ENCODE measurements around the gene ELF2. TPM values are rescaled to one million over a fixed set of nuclear protein-coding genes. Genes with fewer than 3 reads are reported as not detected.
"Not testable (repeated sequence)": the region's sequence is repeated elsewhere in the genome, so short reads cannot be mapped to it uniquely, and the experiment has no call there.

The ELF2 gene
- total and polyA plus RNA-seq, 2 experiments from 2014 or later: 38.2 to 48.8 TPM

- TF ChIP-seq CTCF (conservative IDR thresholded peaks at IDR 0.05; ENCODE audit: low read depth in 2 of 2): no peak
- no peak for TF ChIP-seq JUNB (IDR thresholded peaks at IDR 0.05; ENCODE audit: unreplicated experiment)
- TF ChIP-seq CREB1 (CRISPR knock-in tag; IDR thresholded peaks at IDR 0.05; ENCODE audit: low read depth): no peak
Observed at GRCh38 chr4:139200102-139200501, 23.1 kb upstream of the ELF2 start (continued).

DNA sequence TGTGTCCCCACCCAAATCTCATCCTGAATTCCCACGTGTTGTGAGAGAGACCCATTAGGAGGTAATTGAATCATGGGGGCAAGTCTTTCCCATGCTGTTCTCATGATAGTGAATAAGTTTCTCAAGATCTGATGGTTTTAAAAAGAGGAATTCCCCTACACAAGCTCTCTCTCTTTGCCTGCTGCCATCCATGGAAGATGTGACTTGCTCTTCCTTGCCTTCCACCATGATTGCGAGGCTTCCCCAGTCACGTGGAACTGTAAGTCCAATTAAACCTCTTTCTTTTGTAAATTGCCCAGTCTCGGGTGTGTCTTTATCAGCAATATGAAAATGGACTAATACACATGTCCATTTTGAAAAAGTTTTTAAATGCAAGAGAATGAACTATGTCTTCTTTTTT, 20.2 kb upstream of the ELF2 start:
- H3K4me3 Mint-ChIP-seq; H3K79me2 ChIP-seq (replicated peaks; ENCODE audit: insufficient read depth); H3K4me1 ChIP-seq (ENCODE audit: insufficient read depth); H3K9me2 ChIP-seq (ENCODE audit: insufficient read depth); H3K27me3 Mint-ChIP-seq (ENCODE audit: insufficient read depth, low read depth, poor library complexity); H3K27ac Mint-ChIP-seq; ATAC-seq; H3K36me3 Mint-ChIP-seq (ENCODE audit: low read depth); H4K20me1 ChIP-seq (replicated peaks; ENCODE audit: insufficient read depth); H2AFZ ChIP-seq; H3F3A ChIP-seq (replicated peaks; ENCODE audit: low read depth); H3K27me3 ChIP-seq (ENCODE audit: insufficient read depth); DNase-seq (ENCODE audit: low spot score); H3K27ac ChIP-seq (ENCODE audit: low read depth); H3K4me1 Mint-ChIP-seq; H3K36me3 ChIP-seq (ENCODE audit: insufficient read depth); H3K4me2 ChIP-seq; H3K4me3 ChIP-seq: not testable (repeated sequence)
- peaks cover 17% of the 10 kb centered on the region for H3K9me3 Mint-ChIP-seq

- no peak overlapping the region for H3K4me3 Mint-ChIP-seq
- H3K9me2 ChIP-seq (ENCODE audit: insufficient read depth): no peaks in the 10 kb centered on the region; the same call in 1 of the 2 replicates
- H3K36me3 ChIP-seq (ENCODE audit: insufficient read depth): no peaks in the 10 kb centered on the region
- H3K9me3 Mint-ChIP-seq: peaks cover 17% of the 10 kb centered on the region
- no peak overlapping the region for H3K4me3 ChIP-seq
- no peaks in the 10 kb centered on the region for H4K20me1 ChIP-seq (replicated peaks; ENCODE audit: insufficient read depth)
- peak overlapping the region; percentile 29; the same call in 1 of the 2 replicates for H3K27ac Mint-ChIP-seq
- H3K4me1 ChIP-seq (ENCODE audit: insufficient read depth): peaks cover 5% of the 10 kb centered on the region; the same call in 1 of the 2 replicates
- peak overlapping the region; percentile 33 for H3K27ac ChIP-seq (ENCODE audit: low read depth)
- H3K4me2 ChIP-seq: no peak overlapping the region
- no peaks in the 10 kb centered on the region for H3K79me2 ChIP-seq (replicated peaks; ENCODE audit: insufficient read depth)
- peaks cover 5% of the 10 kb centered on the region; the same call in 1 of the 2 replicates for H3F3A ChIP-seq (replicated peaks; ENCODE audit: low read depth)
- H3K36me3 Mint-ChIP-seq (ENCODE audit: low read depth): peaks cover 7% of the 10 kb centered on the region; the same call in 2 of the 3 replicates
- H2AFZ ChIP-seq: peak overlapping the region; percentile 38; the same call in 1 of the 2 replicates
- no peak for ATAC-seq
- H3K27me3 Mint-ChIP-seq (ENCODE audit: insufficient read depth, low read depth, poor library complexity): no peaks in the 10 kb centered on the region
- TF ChIP-seq ETS1 (IDR thresholded peaks at IDR 0.05) (no peak), EZH2phosphoT487 (IDR thresholded peaks at IDR 0.05; ENCODE audit: unreplicated experiment) (no peak), CTCF (conservative IDR thresholded peaks at IDR 0.05; ENCODE audit: low read depth in 2 of 2) (no peak), CREB1 (CRISPR knock-in tag; IDR thresholded peaks at IDR 0.05; ENCODE audit: low read depth) (no peak), JUNB (IDR thresholded peaks at IDR 0.05; ENCODE audit: unreplicated experiment) (no peak)
- peaks cover 9% of the 10 kb centered on the region; the same call in 2 of the 3 replicates for H3K4me1 Mint-ChIP-seq
- H3K27me3 ChIP-seq (ENCODE audit: insufficient read depth): no peaks in the 10 kb centered on the region
- no peak for DNase-seq (ENCODE audit: low spot score)
Observed at GRCh38 chr4:139196462-139196861, 19.4 kb upstream of the ELF2 start.
